KMS-11 (cell line): ENCODE results near the gene HEXIM2.
A peak's percentile ranks its signal among the peaks of the same experiment; 100 is the strongest.
"Not testable (repeated sequence)": the region's sequence is repeated elsewhere in the genome, so short reads cannot be mapped to it uniquely, and the experiment has no call there.

Experiments
- H2AFZ ChIP-seq: fragments of 200-600 bp; sonication (generic); 2 replicates; pipeline ENCODE4 v1.6.1; 2016; ENCODE audit warnings: antibody characterized with exemption, mixed run types, low read depth
- H3K27ac ChIP-seq: fragments of 200-600 bp; sonication (generic); 2 replicates; pipeline ENCODE4 v1.6.1; 2016; ENCODE audit warnings: mild to moderate bottlenecking, mixed run types
- H3K27me3 ChIP-seq: fragments of 200-600 bp; sonication (generic); 2 replicates; pipeline ENCODE4 v1.6.1; 2017; ENCODE audit warnings: mild to moderate bottlenecking, low read depth, mixed run types, moderate library complexity; ENCODE audit not compliant: insufficient read depth
- H3K36me3 ChIP-seq: fragments of 200-600 bp; sonication (generic); 2 replicates; pipeline ENCODE4 v1.6.1; 2017; ENCODE audit warnings: mild to moderate bottlenecking, mixed run types; ENCODE audit not compliant: insufficient read depth
- H3K4me1 ChIP-seq: fragments of 200-600 bp; sonication (generic); 2 replicates; pipeline ENCODE4 v1.6.1; 2016; ENCODE audit warnings: mild to moderate bottlenecking, low read depth, mixed run types; ENCODE audit not compliant: poor library complexity, severe bottlenecking
- H3K4me2 ChIP-seq: fragments of 200-600 bp; sonication (generic); 2 replicates; pipeline ENCODE4 v1.7.0; 2016; ENCODE audit warnings: mild to moderate bottlenecking, mixed run types
- H3K4me3 ChIP-seq: fragments of 200-600 bp; sonication (generic); IDR thresholded peaks from 2 replicates; pipeline ENCODE4 v1.6.1; 2017; ENCODE audit warnings: low read depth, low read length, mixed read lengths; ENCODE audit not compliant: insufficient read depth
- H3K79me2 ChIP-seq: fragments of 200-600 bp; sonication (generic); 2 replicates; pipeline ENCODE4 v1.6.1; 2016; ENCODE audit warnings: low read depth, mixed run types; ENCODE audit not compliant: insufficient read depth
- H3K9ac ChIP-seq: fragments of 200-600 bp; sonication (generic); 2 replicates; pipeline ENCODE4 v1.6.1; 2016; ENCODE audit warnings: mild to moderate bottlenecking, mixed run types
- H4K20me1 ChIP-seq: fragments of 200-600 bp; sonication (generic); 2 replicates; pipeline ENCODE4 v1.6.1; 2016; ENCODE audit warnings: mild to moderate bottlenecking, mixed run types; ENCODE audit not compliant: insufficient read depth
- TF ChIP-seq, protein P1 (sequence below): fragments of 200-600 bp; sonication (generic); conservative IDR thresholded peaks from 2 replicates; pipeline ENCODE4 v1.6.1; 2017; ENCODE audit warnings: low read depth, mild to moderate bottlenecking, antibody characterized with exemption, low read length, moderate library complexity, mixed read lengths

The HEXIM2 gene

DNA sequence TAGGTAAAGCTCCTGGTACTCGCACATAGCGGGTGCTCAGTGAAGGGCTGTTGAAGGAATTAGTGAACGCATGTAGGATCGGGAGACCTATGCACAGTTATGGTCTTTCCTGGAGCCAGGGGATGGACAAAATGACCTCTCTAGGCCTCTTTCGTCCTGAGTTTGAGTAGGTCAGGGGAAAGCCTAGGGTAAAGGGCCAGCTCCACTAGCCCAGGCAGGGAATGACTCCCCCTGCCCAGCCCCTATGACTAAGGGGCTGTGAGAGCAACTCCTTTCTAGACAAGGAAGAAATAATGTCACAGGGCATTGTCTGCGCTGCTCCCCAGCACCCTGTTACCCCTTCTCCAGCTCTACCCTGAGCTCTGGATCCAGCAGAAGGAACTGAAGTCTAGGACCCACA, 35.4 kb downstream of the HEXIM2 start:
- Histone ChIP-seq H4K20me1 (no peaks in the 10 kb centered on the region), H3K4me1 (peaks cover 16% of the 10 kb centered on the region), H3K4me2 (no peak overlapping the region), H3K4me3 (no peak overlapping the region), H2AFZ (peak overlapping the region; percentile 55), H3K36me3 (no peaks in the 10 kb centered on the region), H3K9ac (no peak overlapping the region), H3K27me3 (no peaks in the 10 kb centered on the region), H3K79me2 (no peaks in the 10 kb centered on the region), H3K27ac (no peak overlapping the region)
- TF ChIP-seq, protein P1, sequence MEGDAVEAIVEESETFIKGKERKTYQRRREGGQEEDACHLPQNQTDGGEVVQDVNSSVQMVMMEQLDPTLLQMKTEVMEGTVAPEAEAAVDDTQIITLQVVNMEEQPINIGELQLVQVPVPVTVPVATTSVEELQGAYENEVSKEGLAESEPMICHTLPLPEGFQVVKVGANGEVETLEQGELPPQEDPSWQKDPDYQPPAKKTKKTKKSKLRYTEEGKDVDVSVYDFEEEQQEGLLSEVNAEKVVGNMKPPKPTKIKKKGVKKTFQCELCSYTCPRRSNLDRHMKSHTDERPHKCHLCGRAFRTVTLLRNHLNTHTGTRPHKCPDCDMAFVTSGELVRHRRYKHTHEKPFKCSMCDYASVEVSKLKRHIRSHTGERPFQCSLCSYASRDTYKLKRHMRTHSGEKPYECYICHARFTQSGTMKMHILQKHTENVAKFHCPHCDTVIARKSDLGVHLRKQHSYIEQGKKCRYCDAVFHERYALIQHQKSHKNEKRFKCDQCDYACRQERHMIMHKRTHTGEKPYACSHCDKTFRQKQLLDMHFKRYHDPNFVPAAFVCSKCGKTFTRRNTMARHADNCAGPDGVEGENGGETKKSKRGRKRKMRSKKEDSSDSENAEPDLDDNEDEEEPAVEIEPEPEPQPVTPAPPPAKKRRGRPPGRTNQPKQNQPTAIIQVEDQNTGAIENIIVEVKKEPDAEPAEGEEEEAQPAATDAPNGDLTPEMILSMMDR: no peak

DNA sequence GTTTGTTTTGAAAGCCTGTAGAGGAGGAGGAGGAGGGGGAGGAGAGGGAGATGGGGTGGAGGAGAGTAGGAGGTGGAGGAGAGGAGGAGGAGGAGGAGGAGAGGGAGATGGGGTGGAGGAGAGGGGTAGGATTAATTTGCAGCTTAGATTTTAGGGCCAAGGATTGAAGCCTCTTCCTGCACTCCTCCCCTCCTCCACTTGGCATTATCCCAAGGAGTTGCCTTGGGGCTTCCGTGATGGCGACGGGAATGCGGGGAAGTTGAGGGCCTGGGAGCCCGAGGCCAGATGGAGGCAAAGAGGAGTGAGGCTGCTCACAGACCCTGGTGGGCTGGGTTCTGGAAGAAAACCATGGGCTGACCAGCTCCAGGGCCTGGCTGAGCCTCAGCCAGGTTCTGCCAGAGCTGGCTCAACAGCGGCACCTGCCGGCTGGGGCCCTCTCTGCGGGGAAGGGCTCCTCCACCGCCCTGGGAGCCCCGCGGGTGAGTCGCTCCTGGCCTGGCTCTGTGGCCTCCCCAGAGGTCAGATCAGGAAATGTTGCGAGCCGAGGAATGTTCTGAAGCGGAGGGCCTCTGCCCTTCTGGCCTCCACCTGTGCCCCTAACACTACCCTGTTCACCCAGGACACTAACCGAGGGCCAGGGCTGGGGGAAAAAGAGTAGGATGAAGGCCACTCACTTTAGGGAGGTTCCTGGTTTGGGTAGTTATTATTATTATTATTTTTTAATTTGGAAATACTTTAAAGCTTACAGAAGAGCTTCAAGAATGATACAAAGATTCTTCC, 36.1 kb downstream of the HEXIM2 start:
- H3K27ac ChIP-seq: no peak overlapping the region
- H2AFZ ChIP-seq: peak overlapping the region; percentile 55
- no peaks in the 10 kb centered on the region for H3K27me3 ChIP-seq
- H4K20me1 ChIP-seq: no peaks in the 10 kb centered on the region
- no peak overlapping the region for H3K4me3 ChIP-seq
- H3K4me2 ChIP-seq: peak overlapping the region; percentile 7; the same call in 1 of the 2 replicates
- H3K9ac ChIP-seq: no peak overlapping the region
- no peaks in the 10 kb centered on the region for H3K79me2 ChIP-seq
- TF ChIP-seq, protein P1: peak; percentile 98
- H3K36me3 ChIP-seq: no peaks in the 10 kb centered on the region
- H3K4me1 ChIP-seq: peaks cover 16% of the 10 kb centered on the region

DNA sequence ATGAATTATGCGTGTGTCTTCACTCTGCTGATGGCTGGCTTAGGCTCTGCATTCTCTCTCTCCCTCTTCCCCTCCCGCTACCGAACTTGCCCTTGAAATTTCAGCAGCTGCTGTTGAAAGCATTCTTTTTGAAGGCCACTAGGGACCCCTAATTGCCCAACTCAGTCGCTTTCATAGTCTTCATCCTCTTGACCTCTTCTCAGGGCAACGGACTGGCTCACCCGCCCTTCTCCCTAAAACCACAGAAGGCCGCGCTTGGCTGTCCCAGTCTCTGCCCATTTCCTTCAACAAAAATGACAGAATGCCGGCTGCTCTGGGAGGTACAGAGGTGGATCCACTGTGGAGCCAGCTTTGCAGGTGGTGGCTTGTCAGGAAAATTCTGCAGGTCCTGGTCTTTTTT, 39.0 kb downstream of the HEXIM2 start:
- no peak overlapping the region for H3K4me2 ChIP-seq
- no peak overlapping the region for H3K4me3 ChIP-seq
- H4K20me1 ChIP-seq: no peaks in the 10 kb centered on the region
- H3K9ac ChIP-seq: no peak overlapping the region
- H3K27ac ChIP-seq: no peak overlapping the region
- H2AFZ ChIP-seq: no peak overlapping the region
- H3K79me2 ChIP-seq: no peaks in the 10 kb centered on the region
- no peaks in the 10 kb centered on the region for H3K27me3 ChIP-seq
- no peaks in the 10 kb centered on the region for H3K36me3 ChIP-seq
- H3K4me1 ChIP-seq: peaks cover 16% of the 10 kb centered on the region
- TF ChIP-seq, protein P1: no peak

DNA sequence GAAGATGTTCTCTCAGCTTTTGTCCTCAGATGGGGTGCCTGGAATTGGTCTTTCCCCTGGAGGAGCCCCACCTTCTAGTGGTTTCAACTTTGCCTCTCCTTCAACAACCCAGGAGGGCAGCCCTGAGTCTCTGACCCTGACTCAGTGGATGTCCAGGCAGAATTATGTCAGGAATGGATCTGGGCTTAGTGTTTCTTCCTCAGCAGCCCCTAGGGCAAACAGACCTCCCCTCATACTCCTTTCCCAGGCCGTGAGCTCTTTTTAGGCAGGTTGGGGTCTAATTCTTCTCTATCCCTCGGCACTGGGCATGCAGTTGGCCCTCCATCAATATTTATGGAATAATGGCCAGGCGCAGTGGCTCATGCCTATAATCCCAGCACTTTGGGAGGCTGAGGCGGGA, 39.8 kb downstream of the HEXIM2 start:
- no peaks in the 10 kb centered on the region for H3K27me3 ChIP-seq
- TF ChIP-seq, protein P1: no peak
- H3K9ac ChIP-seq: no peak overlapping the region
- no peaks in the 10 kb centered on the region for H4K20me1 ChIP-seq
- no peak overlapping the region for H2AFZ ChIP-seq
- no peak overlapping the region for H3K4me2 ChIP-seq
- no peaks in the 10 kb centered on the region for H3K36me3 ChIP-seq
- no peaks in the 10 kb centered on the region for H3K79me2 ChIP-seq
- peaks cover 16% of the 10 kb centered on the region for H3K4me1 ChIP-seq
- H3K4me3 ChIP-seq: no peak overlapping the region
- H3K27ac ChIP-seq: no peak overlapping the region

DNA sequence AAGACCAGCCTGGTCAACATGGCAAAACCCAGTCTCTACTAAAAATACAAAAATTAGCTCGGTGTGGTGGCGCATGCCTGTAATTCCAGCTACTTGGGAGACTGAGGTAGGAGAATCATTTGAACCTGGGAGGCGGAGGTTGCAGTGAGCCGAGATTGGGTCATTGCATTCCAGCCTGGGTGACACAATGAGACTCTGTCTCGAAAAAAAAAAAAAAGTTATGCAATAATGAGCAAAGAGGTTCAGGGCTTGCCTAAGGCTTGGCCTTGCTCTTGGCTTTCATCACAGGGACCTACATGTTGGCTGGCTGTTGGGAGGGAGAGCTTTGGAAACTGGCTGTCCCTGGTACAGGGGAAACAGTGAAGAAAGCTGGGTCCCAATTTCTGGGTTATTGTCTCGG, 40.2 kb downstream of the HEXIM2 start:
- not testable (repeated sequence) for H3K36me3 ChIP-seq, H3K9ac ChIP-seq, H3K27me3 ChIP-seq, H3K27ac ChIP-seq, H3K79me2 ChIP-seq, H2AFZ ChIP-seq, H3K4me2 ChIP-seq, H3K4me3 ChIP-seq, H4K20me1 ChIP-seq
- H3K4me1 ChIP-seq: peaks cover 16% of the 10 kb centered on the region
